HG02938 (cell line): Measurements from ENCODE around the gene ABCB9.
A peak's percentile ranks its signal among the peaks of the same experiment; 100 is the strongest.
"Not testable (repeated sequence)": the region's sequence is repeated elsewhere in the genome, so short reads cannot be mapped to it uniquely, and the experiment has no call there.

Experiments used
- ATAC-seq: cut with Tn5 transposase; IDR thresholded peaks from one replicate; pipeline ENCODE4 v1.9.1; 2021; ENCODE audit warnings: mild to moderate bottlenecking, moderate library complexity; ENCODE audit not compliant: unreplicated experiment

ABCB9 gene

DNA sequence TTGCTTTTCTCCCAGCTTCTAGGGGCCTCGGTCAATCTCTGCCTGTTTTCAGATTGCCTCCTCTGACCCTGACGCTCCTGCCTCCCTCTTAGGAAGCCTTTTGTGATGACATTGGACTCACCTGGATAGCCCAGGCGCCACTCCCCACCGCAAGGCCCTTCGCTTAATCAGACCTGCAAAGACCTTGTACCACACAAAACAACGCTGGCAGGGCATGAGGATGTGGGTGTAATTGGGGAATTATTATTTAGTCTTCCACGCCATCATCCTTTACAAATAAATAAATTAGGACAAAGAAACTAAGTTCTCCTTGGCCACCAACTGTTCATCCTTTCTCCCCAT, 62.6 kb downstream of the ABCB9 start:
- no peak for ATAC-seq

DNA sequence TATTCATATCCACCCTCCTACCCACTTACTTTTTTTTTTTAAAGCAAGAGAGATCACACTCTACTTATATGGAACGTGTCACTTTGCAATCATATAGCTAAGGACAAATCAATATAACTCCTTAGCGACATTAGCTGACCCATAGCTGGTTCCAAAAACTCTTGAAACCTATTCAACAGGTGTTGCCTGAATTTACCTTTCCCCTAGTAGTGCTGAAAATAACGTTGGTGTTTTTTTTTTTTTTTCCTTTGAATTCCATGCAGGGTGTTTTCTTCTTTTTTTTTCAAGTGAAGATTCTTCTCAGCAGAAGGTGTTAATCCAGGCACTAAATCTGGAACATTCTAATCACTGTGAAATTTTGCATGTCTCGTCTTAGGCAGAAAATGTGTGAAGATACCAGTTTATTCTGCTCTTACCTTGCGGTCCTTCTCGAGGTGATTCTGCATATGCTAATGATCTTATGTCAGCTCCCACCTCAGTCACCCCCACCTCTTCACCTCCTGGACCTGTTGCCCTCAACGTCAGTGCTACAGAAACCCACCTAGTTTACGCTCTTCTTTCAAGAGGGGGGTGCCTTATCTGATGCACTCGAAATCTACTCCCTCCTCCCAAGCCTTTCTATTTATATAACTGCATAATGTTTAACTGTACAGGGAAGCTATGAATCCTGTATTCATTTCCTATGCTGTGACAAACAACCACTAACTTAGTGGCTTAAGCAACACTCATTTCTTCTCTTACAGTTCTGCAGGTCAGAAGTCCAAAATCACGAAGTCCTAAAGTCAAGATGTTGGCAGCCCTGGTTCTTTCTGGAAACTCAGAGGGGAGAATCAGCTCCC, 63.2 kb downstream of the ABCB9 start:
- ATAC-seq = no peak

- no peak for ATAC-seq
Measured at GRCh38 chr12:122899887-122900286, 66.4 kb downstream of the ABCB9 start.

- ATAC-seq = no peak
Measured at GRCh38 chr12:122896662-122897061, 69.6 kb downstream of the ABCB9 start.

GRCh38 chr12:122895704-122896636, 70.3 kb downstream of the ABCB9 start, which contains the start of gene VPS37B:
Gene VPS37B (minus strand): TSS chr12:122896124. CDS start chr12:122896062, 62 bp downstream.
- ATAC-seq = peak; percentile 47

GRCh38 chr12:122895320-122895703, 71.0 kb downstream of the ABCB9 start:
- no peak for ATAC-seq

- no peak for ATAC-seq
Measured at GRCh38 chr12:122894193-122895121, 71.8 kb downstream of the ABCB9 start.

DNA sequence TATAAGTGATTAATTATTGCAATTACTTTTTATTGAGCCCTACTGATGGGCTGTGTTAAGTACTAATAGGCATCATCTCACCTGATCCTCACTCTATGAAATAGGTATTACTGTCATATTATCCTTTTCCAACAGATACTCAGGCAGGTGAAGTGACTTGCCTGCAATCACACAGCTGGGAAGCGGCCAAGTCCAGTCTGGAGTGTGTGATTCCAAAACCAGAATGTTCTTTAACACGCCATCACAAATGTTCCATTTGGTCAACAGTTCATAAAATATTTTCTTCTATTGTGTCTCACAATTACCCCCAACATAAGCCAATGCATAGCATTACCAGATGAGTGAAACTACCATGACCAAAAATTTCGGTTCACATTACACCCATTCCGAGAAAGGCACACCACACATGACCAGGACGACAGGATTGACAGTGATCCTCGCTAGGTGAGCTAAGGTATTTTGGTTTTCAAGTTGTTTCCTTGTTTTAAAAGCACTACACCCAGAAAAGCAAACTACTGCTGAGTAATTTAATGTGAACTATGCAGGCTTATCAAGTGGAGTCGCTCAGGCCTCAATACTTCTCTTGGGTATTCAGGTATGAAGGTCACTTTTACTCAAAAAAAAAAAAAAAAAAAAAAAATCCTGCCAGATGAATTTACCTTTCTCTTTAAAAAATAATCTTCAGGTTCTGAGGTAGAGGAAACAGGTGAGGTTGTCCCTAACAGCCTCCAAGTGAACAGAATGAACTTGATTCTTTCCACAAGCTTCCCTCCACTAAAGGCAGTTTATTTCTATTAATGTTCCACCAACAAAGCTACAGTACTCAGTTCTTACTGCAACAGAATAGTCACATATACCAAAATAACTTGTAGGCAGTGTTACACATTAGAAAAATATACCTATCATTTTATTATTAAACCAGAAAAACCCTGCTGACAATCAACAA, 72.8 kb downstream of the ABCB9 start:
- no peak for ATAC-seq

- not testable (repeated sequence) for ATAC-seq
Measured at GRCh38 chr12:122892724-122893123, 73.5 kb downstream of the ABCB9 start.

GRCh38 chr12:122891661-122892525, 74.4 kb downstream of the ABCB9 start:
- ATAC-seq = no peak

DNA sequence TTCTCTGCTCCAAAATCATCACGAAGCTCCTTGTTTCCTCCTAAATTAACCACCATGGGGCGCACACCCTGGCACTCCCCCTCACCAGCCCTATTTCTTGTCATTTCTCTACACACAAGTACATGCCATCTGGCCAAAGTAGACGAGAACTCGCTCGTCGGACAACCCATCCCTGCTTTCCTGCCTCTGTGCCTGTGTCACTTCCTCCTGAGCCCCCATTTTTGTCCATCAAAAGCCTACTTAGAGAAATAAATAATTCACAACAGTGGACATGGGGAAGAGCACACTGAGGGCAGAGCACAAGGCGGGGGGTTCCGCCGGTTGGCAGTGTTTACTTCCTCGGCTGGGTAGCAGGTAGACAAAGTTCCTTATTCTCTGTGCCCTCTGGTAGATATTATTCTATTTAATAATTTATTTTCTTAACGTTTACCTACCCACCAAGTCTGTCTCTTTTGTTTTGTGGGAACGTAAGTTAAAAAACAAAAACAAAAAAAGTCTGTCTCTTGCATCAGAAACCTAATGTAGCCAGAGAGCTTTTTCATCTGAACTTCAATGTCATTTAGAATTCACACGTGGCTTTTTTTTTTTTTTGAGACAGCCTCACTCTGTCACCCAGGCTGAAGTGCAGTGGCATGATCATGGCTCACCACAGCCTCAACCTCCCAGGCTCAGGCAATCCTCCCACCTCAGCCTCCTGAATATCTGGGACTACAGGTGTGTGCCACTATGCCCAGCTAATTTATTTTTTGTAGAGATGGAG, 76.3 kb downstream of the ABCB9 start:
- ATAC-seq = no peak

DNA sequence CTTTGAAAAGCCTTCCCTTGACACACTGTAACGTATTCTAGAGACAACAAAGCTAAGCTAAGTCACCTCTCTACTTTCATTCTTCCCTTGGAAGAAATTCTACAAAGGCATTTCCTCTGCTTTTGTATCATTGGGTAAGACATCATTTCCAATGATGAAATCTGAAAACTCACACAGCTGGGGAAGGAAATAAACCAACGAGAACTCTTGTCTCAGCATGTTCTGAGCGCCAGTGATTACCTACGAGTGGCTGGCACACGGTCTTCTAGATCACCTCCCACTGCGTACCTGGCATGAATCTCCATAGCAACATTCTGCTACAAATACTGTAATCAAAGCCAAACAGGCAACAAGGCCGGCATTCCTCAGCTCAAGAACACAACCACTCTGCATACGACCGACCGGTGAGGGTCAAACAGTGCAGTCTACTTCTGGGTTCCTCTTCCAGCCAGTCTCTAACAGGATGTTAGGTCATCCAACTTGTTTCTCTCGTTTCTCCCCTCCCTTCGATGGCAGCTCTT, 78.0 kb downstream of the ABCB9 start:
- ATAC-seq = no peak

DNA sequence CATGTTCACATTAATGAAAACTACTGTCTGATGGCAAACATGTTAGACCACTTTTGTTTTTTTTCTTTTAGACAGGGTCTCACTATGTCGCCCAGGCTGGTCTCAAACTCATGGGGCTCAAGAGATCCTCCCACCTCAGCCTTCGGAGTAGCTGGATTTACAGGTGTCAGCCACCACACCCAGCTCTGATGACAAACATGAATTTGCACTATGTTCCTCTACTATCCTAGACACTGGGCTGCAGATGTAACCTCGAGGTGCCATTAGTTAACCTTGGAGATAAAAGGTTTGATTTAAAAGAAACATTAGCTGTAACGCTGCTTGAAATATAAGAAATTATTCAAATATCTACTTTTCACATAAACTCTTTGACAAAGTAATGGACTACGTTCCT, 78.4 kb downstream of the ABCB9 start:
- peak; percentile 18 for ATAC-seq

DNA sequence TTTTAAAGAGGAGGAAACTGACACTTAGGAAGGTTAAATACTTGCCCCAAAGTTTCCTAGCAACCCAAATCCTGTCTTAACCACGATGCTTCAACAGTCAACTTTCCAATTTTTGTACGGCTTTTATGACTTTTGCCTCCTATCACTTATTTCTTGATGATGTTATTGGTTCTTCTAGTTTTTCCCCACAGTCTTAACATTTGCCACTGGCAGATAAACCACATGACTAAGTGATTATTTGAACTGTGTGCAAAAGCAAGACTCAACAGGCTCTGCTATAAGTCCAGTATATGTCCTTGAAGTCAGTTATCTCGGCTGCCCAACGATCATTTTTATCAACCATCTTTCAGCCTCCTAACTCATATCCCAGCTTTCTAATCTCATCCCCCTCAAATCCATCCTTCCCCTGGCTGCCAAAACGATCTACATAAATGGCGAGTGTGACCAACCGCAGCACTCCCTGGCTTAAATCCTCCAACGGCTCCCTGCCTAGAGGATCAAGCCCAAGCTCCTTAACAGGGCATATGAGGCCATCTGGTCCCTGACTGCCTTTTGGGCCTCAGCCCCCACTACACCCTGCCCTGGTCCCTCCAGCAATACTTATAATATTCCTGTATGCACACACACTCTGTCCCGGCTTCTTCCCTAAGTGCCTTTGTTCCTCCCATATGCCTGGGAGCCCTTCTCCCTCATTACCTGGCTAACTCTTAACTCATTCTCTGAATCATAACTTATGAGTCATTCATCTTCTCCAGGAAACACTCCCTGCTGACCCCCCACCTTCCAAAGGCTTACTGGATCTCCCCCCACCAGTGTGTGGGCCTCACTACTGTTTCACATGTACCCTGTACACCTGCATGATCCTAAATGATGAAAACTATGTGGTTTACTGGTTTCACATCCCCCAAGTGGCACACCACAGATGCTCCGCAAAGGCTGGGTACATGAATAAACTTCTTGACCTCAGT, 79.1 kb downstream of the ABCB9 start:
- ATAC-seq = peak; percentile 61

GRCh38 chr12:122886161-122886560, 80.1 kb downstream of the ABCB9 start:
- no peak for ATAC-seq

DNA sequence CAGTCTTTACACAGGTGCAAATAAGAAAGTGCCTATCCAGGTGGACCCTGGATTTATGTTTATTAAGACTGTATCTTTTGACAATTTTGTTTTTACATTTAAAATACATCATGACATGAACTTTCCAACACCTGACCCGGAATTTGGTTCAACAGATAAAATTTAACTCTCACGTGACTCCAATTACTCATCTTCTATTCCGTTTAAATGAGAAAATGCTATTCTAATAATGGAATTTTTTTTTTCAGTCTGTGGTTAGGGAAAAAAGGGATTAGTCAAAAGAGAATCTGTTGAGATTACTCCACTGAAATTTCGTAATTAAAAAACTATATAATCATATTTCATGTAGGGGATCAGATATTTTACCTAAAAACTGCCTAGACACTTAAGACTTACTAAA, 81.4 kb downstream of the ABCB9 start:
- no peak for ATAC-seq
